ENCODE data around the gene METAP2.

Gene METAP2

GRCh38 chr12:95543305-95543704 is 69.4 kb downstream of the METAP2 start:
- no peaks in the 10 kb centered on the region for H3K9me3 ChIP-seq (ENCODE audit: insufficient read depth, low read depth, low read length)
- no peak overlapping the region for H3K9ac ChIP-seq (ENCODE audit: low read depth, low read length)
- no peaks in the 10 kb centered on the region for H3K27me3 ChIP-seq (ENCODE audit: insufficient read depth, low read length)
- H3K27ac ChIP-seq (ENCODE audit: low read length) = no peak overlapping the region
- peaks cover 12% of the 10 kb centered on the region; the same call in 1 of the 2 replicates for H3K36me3 ChIP-seq (ENCODE audit: insufficient read depth, low read depth, low read length)
- no peak overlapping the region for H3K4me3 ChIP-seq (ENCODE audit: low read length)
- peaks cover 17% of the 10 kb centered on the region; the same call in 1 of the 2 replicates for H3K4me1 ChIP-seq (ENCODE audit: insufficient read depth, low read length)

DNA sequence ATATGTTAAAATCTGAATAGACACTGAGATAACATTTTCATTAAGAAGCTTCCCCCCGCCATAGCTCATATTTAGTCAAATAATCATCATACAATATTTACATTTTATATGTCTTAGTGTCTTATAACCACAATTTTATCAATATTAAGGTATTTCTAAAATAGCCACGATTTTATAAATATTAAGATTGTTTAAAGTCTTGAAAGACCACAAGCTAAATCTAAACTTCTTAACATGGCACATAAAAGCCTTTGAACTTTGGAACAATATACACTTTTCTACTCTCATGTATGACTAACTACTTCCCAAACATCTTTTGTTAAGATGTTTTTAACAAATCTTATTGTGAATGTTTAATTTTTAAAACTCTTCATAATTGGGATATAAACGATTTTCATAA is 70.8 kb downstream of the METAP2 start:
- Histone ChIP-seq H3K4me1 (ENCODE audit: insufficient read depth, low read length) (peaks cover 9% of the 10 kb centered on the region; the same call in 1 of the 2 replicates), H3K27me3 (ENCODE audit: insufficient read depth, low read length) (no peaks in the 10 kb centered on the region), H3K36me3 (ENCODE audit: insufficient read depth, low read depth, low read length) (peaks cover 12% of the 10 kb centered on the region; the same call in 1 of the 2 replicates), H3K9me3 (ENCODE audit: insufficient read depth, low read depth, low read length) (no peaks in the 10 kb centered on the region), H3K4me3 (ENCODE audit: low read length) (peak overlapping the region; percentile 85), H3K27ac (ENCODE audit: low read length) (no peak overlapping the region), H3K9ac (ENCODE audit: low read depth, low read length) (peak overlapping the region; percentile 17; the same call in 1 of the 2 replicates)

- Histone ChIP-seq H3K9ac (ENCODE audit: low read depth, low read length) (peak overlapping the region; percentile 95; the same call in 1 of the 2 replicates), H3K27me3 (ENCODE audit: insufficient read depth, low read length) (no peaks in the 10 kb centered on the region), H3K36me3 (ENCODE audit: insufficient read depth, low read depth, low read length) (peaks cover 12% of the 10 kb centered on the region; the same call in 1 of the 2 replicates), H3K4me3 (ENCODE audit: low read length) (peak overlapping the region; percentile 85), H3K27ac (ENCODE audit: low read length) (peak overlapping the region; percentile 91), H3K4me1 (ENCODE audit: insufficient read depth, low read length) (peaks cover 9% of the 10 kb centered on the region; the same call in 1 of the 2 replicates), H3K9me3 (ENCODE audit: insufficient read depth, low read depth, low read length) (no peaks in the 10 kb centered on the region)
These were observed 71.4 kb downstream of the METAP2 start for GRCh38 chr12:95545303-95545702.

DNA sequence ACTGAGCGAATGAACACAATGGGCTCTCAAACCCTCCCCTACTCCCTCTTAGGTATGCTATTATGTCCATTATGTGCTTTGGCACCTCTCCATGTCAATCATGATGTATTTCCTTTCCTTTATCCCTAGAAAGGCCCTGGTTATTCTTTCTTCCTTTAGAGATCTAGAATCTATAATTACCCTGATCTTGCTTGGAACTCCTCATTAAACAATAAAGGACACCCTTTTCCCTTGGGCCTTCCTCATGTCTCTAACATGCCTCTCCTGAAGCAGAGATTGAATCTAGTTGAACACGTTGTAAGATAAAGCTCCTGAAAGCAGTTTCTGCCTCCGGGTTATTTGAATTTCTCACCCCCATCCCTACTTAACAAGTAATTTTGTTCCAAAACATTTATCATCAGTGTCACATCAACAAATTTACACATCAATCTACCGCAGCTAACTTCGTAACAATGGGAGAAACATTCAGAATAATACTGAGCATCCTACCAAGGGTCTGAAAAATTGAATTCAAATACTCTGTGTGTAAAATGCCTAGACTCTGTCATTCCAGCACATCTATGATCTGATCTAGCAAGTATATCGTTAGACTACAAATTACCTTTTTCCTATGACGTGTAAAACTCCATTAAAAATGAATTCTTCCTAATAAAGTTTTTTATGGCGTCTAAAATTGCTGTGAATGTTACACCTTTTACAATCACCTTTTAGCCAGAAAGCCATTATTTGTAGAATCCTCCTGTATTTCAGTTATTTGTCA is 72.0 kb downstream of the METAP2 start:
- Histone ChIP-seq H3K4me3 (ENCODE audit: low read length) (peak overlapping the region; percentile 85), H3K27me3 (ENCODE audit: insufficient read depth, low read length) (no peaks in the 10 kb centered on the region), H3K9me3 (ENCODE audit: insufficient read depth, low read depth, low read length) (no peaks in the 10 kb centered on the region), H3K36me3 (ENCODE audit: insufficient read depth, low read depth, low read length) (peaks cover 12% of the 10 kb centered on the region; the same call in 1 of the 2 replicates), H3K9ac (ENCODE audit: low read depth, low read length) (peak overlapping the region; percentile 95; the same call in 1 of the 2 replicates), H3K27ac (ENCODE audit: low read length) (peak overlapping the region; percentile 91), H3K4me1 (ENCODE audit: insufficient read depth, low read length) (peaks cover 9% of the 10 kb centered on the region; the same call in 1 of the 2 replicates)

DNA sequence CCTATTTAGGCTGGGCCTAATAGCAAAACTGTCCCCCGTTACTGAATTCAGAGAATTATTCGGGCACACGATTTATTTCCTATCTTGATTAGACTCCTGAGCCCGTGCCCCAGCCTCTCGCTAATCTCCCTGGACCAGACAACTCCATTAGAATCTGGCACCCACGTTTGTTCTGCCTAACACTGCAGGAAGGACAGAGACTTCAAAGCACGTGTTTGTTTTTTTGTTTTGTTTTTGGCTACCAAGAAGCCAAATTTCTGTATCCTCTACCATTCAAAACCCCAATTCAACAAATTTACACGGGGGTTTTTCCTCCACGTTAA is 72.5 kb downstream of the METAP2 start:
- Histone ChIP-seq H3K9ac (ENCODE audit: low read depth, low read length) (peak overlapping the region; percentile 95; the same call in 1 of the 2 replicates), H3K4me3 (ENCODE audit: low read length) (peak overlapping the region; percentile 85), H3K4me1 (ENCODE audit: insufficient read depth, low read length) (peaks cover 9% of the 10 kb centered on the region; the same call in 1 of the 2 replicates), H3K36me3 (ENCODE audit: insufficient read depth, low read depth, low read length) (peaks cover 12% of the 10 kb centered on the region; the same call in 1 of the 2 replicates), H3K9me3 (ENCODE audit: insufficient read depth, low read depth, low read length) (no peaks in the 10 kb centered on the region), H3K27ac (ENCODE audit: low read length) (peak overlapping the region; percentile 91), H3K27me3 (ENCODE audit: insufficient read depth, low read length) (no peaks in the 10 kb centered on the region)

DNA sequence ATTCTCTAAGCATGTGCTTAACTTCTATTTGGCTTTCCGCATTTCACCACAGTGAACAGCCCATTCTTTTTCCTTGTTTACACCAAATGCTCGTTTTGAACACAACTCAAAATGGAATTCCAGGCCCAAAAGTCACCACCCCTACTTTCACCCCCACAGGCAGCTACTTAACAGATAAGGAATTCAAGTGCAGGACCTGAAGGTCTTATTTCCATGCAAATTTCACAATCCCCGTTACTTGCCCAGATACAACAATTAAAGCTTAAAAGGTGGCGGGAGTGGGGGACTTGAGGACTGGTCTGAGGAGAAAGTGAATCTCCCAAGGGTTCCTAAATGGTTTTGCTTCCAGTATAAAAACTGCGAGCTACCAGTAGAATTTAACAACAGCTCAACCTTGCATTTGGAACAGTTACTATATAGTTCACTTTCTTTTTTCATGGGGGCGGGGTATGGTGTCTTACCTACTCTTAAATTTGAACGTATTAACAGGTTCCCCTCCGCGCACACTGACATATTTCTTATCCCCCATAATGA is 73.6 kb downstream of the METAP2 start:
- Histone ChIP-seq H3K9me3 (ENCODE audit: insufficient read depth, low read depth, low read length) (no peaks in the 10 kb centered on the region), H3K27me3 (ENCODE audit: insufficient read depth, low read length) (no peaks in the 10 kb centered on the region), H3K9ac (ENCODE audit: low read depth, low read length) (peak overlapping the region; percentile 95), H3K4me3 (ENCODE audit: low read length) (peak overlapping the region; percentile 85), H3K4me1 (ENCODE audit: insufficient read depth, low read length) (peaks cover 16% of the 10 kb centered on the region; the same call in 1 of the 2 replicates), H3K27ac (ENCODE audit: low read length) (peak overlapping the region; percentile 91), H3K36me3 (ENCODE audit: insufficient read depth, low read depth, low read length) (peaks cover 6% of the 10 kb centered on the region; the same call in 1 of the 2 replicates)

GRCh38 chr12:95548056-95548538 is 74.1 kb downstream of the METAP2 start:
- Histone ChIP-seq H3K4me1 (ENCODE audit: insufficient read depth, low read length) (peaks cover 18% of the 10 kb centered on the region; the same call in 1 of the 2 replicates), H3K9me3 (ENCODE audit: insufficient read depth, low read depth, low read length) (no peaks in the 10 kb centered on the region), H3K27me3 (ENCODE audit: insufficient read depth, low read length) (no peaks in the 10 kb centered on the region), H3K9ac (ENCODE audit: low read depth, low read length) (peak overlapping the region; percentile 95), H3K36me3 (ENCODE audit: insufficient read depth, low read depth, low read length) (peaks cover 6% of the 10 kb centered on the region; the same call in 1 of the 2 replicates), H3K27ac (ENCODE audit: low read length) (peak overlapping the region; percentile 91), H3K4me3 (ENCODE audit: low read length) (peak overlapping the region; percentile 85)

GRCh38 chr12:95548539-95549391 is 74.8 kb downstream of the METAP2 start:
- no peaks in the 10 kb centered on the region for H3K27me3 ChIP-seq (ENCODE audit: insufficient read depth, low read length)
- H3K27ac ChIP-seq (ENCODE audit: low read length) = peak overlapping the region; percentile 91
- H3K4me3 ChIP-seq (ENCODE audit: low read length) = peak overlapping the region; percentile 85
- H3K9me3 ChIP-seq (ENCODE audit: insufficient read depth, low read depth, low read length) = no peaks in the 10 kb centered on the region
- peaks cover 6% of the 10 kb centered on the region; the same call in 1 of the 2 replicates for H3K36me3 ChIP-seq (ENCODE audit: insufficient read depth, low read depth, low read length)
- peak overlapping the region; percentile 95 for H3K9ac ChIP-seq (ENCODE audit: low read depth, low read length)
- peaks cover 20% of the 10 kb centered on the region; the same call in 1 of the 2 replicates for H3K4me1 ChIP-seq (ENCODE audit: insufficient read depth, low read length)

- Histone ChIP-seq H3K4me1 (ENCODE audit: insufficient read depth, low read length) (peaks cover 22% of the 10 kb centered on the region; the same call in 1 of the 2 replicates), H3K4me3 (ENCODE audit: low read length) (peak overlapping the region; percentile 85), H3K27me3 (ENCODE audit: insufficient read depth, low read length) (no peaks in the 10 kb centered on the region), H3K9ac (ENCODE audit: low read depth, low read length) (peak overlapping the region; percentile 94), H3K27ac (ENCODE audit: low read length) (peak overlapping the region; percentile 89), H3K36me3 (ENCODE audit: insufficient read depth, low read depth, low read length) (peaks cover 6% of the 10 kb centered on the region; the same call in 1 of the 2 replicates), H3K9me3 (ENCODE audit: insufficient read depth, low read depth, low read length) (no peaks in the 10 kb centered on the region)
These were observed 75.6 kb downstream of the METAP2 start for GRCh38 chr12:95549392-95550084.

GRCh38 chr12:95551305-95551704 is 77.4 kb downstream of the METAP2 start, which contains the start of gene USP44:
Gene USP44, minus strand, starts transcription at chr12:95551476. Its CDS starts 17,220 bp downstream, at chr12:95534256.
- no peaks in the 10 kb centered on the region for H3K27me3 ChIP-seq (ENCODE audit: insufficient read depth, low read length)
- H3K9me3 ChIP-seq (ENCODE audit: insufficient read depth, low read depth, low read length) = no peaks in the 10 kb centered on the region
- H3K36me3 ChIP-seq (ENCODE audit: insufficient read depth, low read depth, low read length) = peaks cover 5% of the 10 kb centered on the region; the same call in 1 of the 2 replicates
- H3K4me1 ChIP-seq (ENCODE audit: insufficient read depth, low read length) = peaks cover 18% of the 10 kb centered on the region; the same call in 1 of the 2 replicates
- H3K4me3 ChIP-seq (ENCODE audit: low read length) = peak within 1 kb of the TSS; percentile 85
- H3K27ac ChIP-seq (ENCODE audit: low read length) = peak within 1 kb of the TSS; percentile 98
- peak within 1 kb of the TSS; percentile 94 for H3K9ac ChIP-seq (ENCODE audit: low read depth, low read length)
